ENCODE measurements around the gene TTYH3.

The TTYH3 gene

GRCh38 chr7:2646680-2647571 is 15.1 kb downstream of the TTYH3 start:
- no peaks in the 10 kb centered on the region for H3K27me3 ChIP-seq (ENCODE audit: low read depth, low read length)
- no peak overlapping the region for H3K4me3 ChIP-seq (ENCODE audit: low read depth in 1 of 2, low read length in 2 of 2)
- no peak overlapping the region for H3K27ac ChIP-seq (ENCODE audit: low read length)
- peaks cover 10 to 20% of the 10 kb centered on the region in 2 donors for H3K36me3 ChIP-seq (ENCODE audit: control insufficient read depth in 1 of 2, insufficient read depth in 2 of 2, low read length in 2 of 2)
- no peaks in the 10 kb centered on the region for H3K9me3 ChIP-seq (ENCODE audit: control insufficient read depth in 1 of 2, low read length in 2 of 2)
- peaks cover 0 to 15% of the 10 kb centered on the region in 2 donors for H3K4me1 ChIP-seq (ENCODE audit: control insufficient read depth in 1 of 2, insufficient read depth in 2 of 2, low read length in 2 of 2)

GRCh38 chr7:2647594-2648172 is 15.9 kb downstream of the TTYH3 start:
- Histone ChIP-seq H3K4me1 (ENCODE audit: control insufficient read depth in 1 of 2, insufficient read depth in 2 of 2, low read length in 2 of 2) (peaks cover 0 to 14% of the 10 kb centered on the region in 2 donors), H3K9me3 (ENCODE audit: control insufficient read depth in 1 of 2, low read length in 2 of 2) (no peaks in the 10 kb centered on the region), H3K36me3 (ENCODE audit: control insufficient read depth in 1 of 2, insufficient read depth in 2 of 2, low read length in 2 of 2) (peaks cover 10 to 21% of the 10 kb centered on the region in 2 donors), H3K27me3 (ENCODE audit: low read depth, low read length) (no peaks in the 10 kb centered on the region), H3K27ac (ENCODE audit: low read length) (no peak overlapping the region), H3K4me3 (ENCODE audit: low read depth in 1 of 2, low read length in 2 of 2) (no peak overlapping the region)

- no peaks in the 10 kb centered on the region for H3K9me3 ChIP-seq (ENCODE audit: control insufficient read depth in 1 of 2, low read length in 2 of 2)
- H3K4me3 ChIP-seq (ENCODE audit: low read depth in 1 of 2, low read length in 2 of 2) = no peak overlapping the region
- H3K4me1 ChIP-seq (ENCODE audit: control insufficient read depth in 1 of 2, insufficient read depth in 2 of 2, low read length in 2 of 2) = peaks cover 0 to 11% of the 10 kb centered on the region in 2 donors
- H3K27ac ChIP-seq (ENCODE audit: low read length) = no peak overlapping the region
- H3K27me3 ChIP-seq (ENCODE audit: low read depth, low read length) = no peaks in the 10 kb centered on the region
- peaks cover 10 to 21% of the 10 kb centered on the region in 2 donors for H3K36me3 ChIP-seq (ENCODE audit: control insufficient read depth in 1 of 2, insufficient read depth in 2 of 2, low read length in 2 of 2)
Observed at GRCh38 chr7:2649139-2649838, 17.5 kb downstream of the TTYH3 start.

GRCh38 chr7:2649991-2650390 is 18.2 kb downstream of the TTYH3 start:
- H3K4me1 ChIP-seq (ENCODE audit: control insufficient read depth in 1 of 2, insufficient read depth in 2 of 2, low read length in 2 of 2) = peaks cover 0 to 4% of the 10 kb centered on the region in 2 donors
- H3K27me3 ChIP-seq (ENCODE audit: low read depth, low read length) = no peaks in the 10 kb centered on the region
- no peak overlapping the region for H3K4me3 ChIP-seq (ENCODE audit: low read depth in 1 of 2, low read length in 2 of 2)
- H3K9me3 ChIP-seq (ENCODE audit: control insufficient read depth in 1 of 2, low read length in 2 of 2) = no peaks in the 10 kb centered on the region
- H3K27ac ChIP-seq (ENCODE audit: low read length) = no peak overlapping the region
- peaks cover 10 to 21% of the 10 kb centered on the region in 2 donors for H3K36me3 ChIP-seq (ENCODE audit: control insufficient read depth in 1 of 2, insufficient read depth in 2 of 2, low read length in 2 of 2)

GRCh38 chr7:2650451-2650850 is 18.7 kb downstream of the TTYH3 start:
- Histone ChIP-seq H3K36me3 (ENCODE audit: control insufficient read depth in 1 of 2, insufficient read depth in 2 of 2, low read length in 2 of 2) (peaks cover 11 to 21% of the 10 kb centered on the region in 2 donors), H3K9me3 (ENCODE audit: control insufficient read depth in 1 of 2, low read length in 2 of 2) (no peaks in the 10 kb centered on the region), H3K27ac (ENCODE audit: low read length) (no peak overlapping the region), H3K4me1 (ENCODE audit: control insufficient read depth in 1 of 2, insufficient read depth in 2 of 2, low read length in 2 of 2) (no peaks in the 10 kb centered on the region), H3K27me3 (ENCODE audit: low read depth, low read length) (no peaks in the 10 kb centered on the region), H3K4me3 (ENCODE audit: low read depth in 1 of 2, low read length in 2 of 2) (no peak overlapping the region)

GRCh38 chr7:2651336-2651735 is 19.6 kb downstream of the TTYH3 start:
- no peak overlapping the region for H3K27ac ChIP-seq (ENCODE audit: low read length)
- peaks cover 15 to 28% of the 10 kb centered on the region in 2 donors for H3K36me3 ChIP-seq (ENCODE audit: control insufficient read depth in 1 of 2, insufficient read depth in 2 of 2, low read length in 2 of 2)
- H3K27me3 ChIP-seq (ENCODE audit: low read depth, low read length) = no peaks in the 10 kb centered on the region

GRCh38 chr7:2651847-2652735 is 20.3 kb downstream of the TTYH3 start:
- no peak overlapping the region for H3K27ac ChIP-seq (ENCODE audit: low read length)
- no peak overlapping the region for H3K4me3 ChIP-seq (ENCODE audit: low read depth in 1 of 2, low read length in 2 of 2)
- H3K27me3 ChIP-seq (ENCODE audit: low read depth, low read length) = no peaks in the 10 kb centered on the region
- H3K36me3 ChIP-seq (ENCODE audit: control insufficient read depth in 1 of 2, insufficient read depth in 2 of 2, low read length in 2 of 2) = peaks cover 18 to 33% of the 10 kb centered on the region in 2 donors
- no peaks in the 10 kb centered on the region for H3K4me1 ChIP-seq (ENCODE audit: control insufficient read depth in 1 of 2, insufficient read depth in 2 of 2, low read length in 2 of 2)
- H3K9me3 ChIP-seq (ENCODE audit: control insufficient read depth in 1 of 2, low read length in 2 of 2) = no peaks in the 10 kb centered on the region

More at GRCh38 chr7:2651336-2651735, 19.6 kb downstream of the TTYH3 start:
- Histone ChIP-seq H3K9me3 (ENCODE audit: control insufficient read depth in 1 of 2, low read length in 2 of 2) (no peaks in the 10 kb centered on the region), H3K4me1 (ENCODE audit: control insufficient read depth in 1 of 2, insufficient read depth in 2 of 2, low read length in 2 of 2) (no peaks in the 10 kb centered on the region), H3K4me3 (ENCODE audit: low read depth in 1 of 2, low read length in 2 of 2) (no peak overlapping the region)

- H3K4me1 ChIP-seq (ENCODE audit: control insufficient read depth in 1 of 2, insufficient read depth in 2 of 2, low read length in 2 of 2) = no peaks in the 10 kb centered on the region
- no peak overlapping the region for H3K27ac ChIP-seq (ENCODE audit: low read length)
- H3K27me3 ChIP-seq (ENCODE audit: low read depth, low read length) = no peaks in the 10 kb centered on the region
- peaks cover 22 to 27% of the 10 kb centered on the region in 2 donors for H3K36me3 ChIP-seq (ENCODE audit: control insufficient read depth in 1 of 2, insufficient read depth in 2 of 2, low read length in 2 of 2)
- H3K4me3 ChIP-seq (ENCODE audit: low read depth in 1 of 2, low read length in 2 of 2) = no peak overlapping the region
- no peaks in the 10 kb centered on the region for H3K9me3 ChIP-seq (ENCODE audit: control insufficient read depth in 1 of 2, low read length in 2 of 2)
Observed at GRCh38 chr7:2652736-2653060, 20.9 kb downstream of the TTYH3 start.

GRCh38 chr7:2654059-2654458 is 22.3 kb downstream of the TTYH3 start:
- Histone ChIP-seq H3K36me3 (ENCODE audit: control insufficient read depth in 1 of 2, insufficient read depth in 2 of 2, low read length in 2 of 2) (peaks cover 14 to 28% of the 10 kb centered on the region in 2 donors), H3K27me3 (ENCODE audit: low read depth, low read length) (no peaks in the 10 kb centered on the region)

GRCh38 chr7:2655870-2656614 is 24.3 kb downstream of the TTYH3 start:
- H3K36me3 ChIP-seq (ENCODE audit: control insufficient read depth in 1 of 2, insufficient read depth in 2 of 2, low read length in 2 of 2) = peaks cover 14 to 40% of the 10 kb centered on the region in 2 donors
- no peak overlapping the region for H3K27ac ChIP-seq (ENCODE audit: low read length)
- no peaks in the 10 kb centered on the region for H3K4me1 ChIP-seq (ENCODE audit: control insufficient read depth in 1 of 2, insufficient read depth in 2 of 2, low read length in 2 of 2)
- no peaks in the 10 kb centered on the region for H3K27me3 ChIP-seq (ENCODE audit: low read depth, low read length)
- H3K9me3 ChIP-seq (ENCODE audit: control insufficient read depth in 1 of 2, low read length in 2 of 2) = no peaks in the 10 kb centered on the region
- H3K4me3 ChIP-seq (ENCODE audit: low read depth in 1 of 2, low read length in 2 of 2) = no peak overlapping the region

More at GRCh38 chr7:2654059-2654458, 22.3 kb downstream of the TTYH3 start:
- H3K27ac ChIP-seq (ENCODE audit: low read length) = no peak overlapping the region
- no peaks in the 10 kb centered on the region for H3K4me1 ChIP-seq (ENCODE audit: control insufficient read depth in 1 of 2, insufficient read depth in 2 of 2, low read length in 2 of 2)
- no peak overlapping the region for H3K4me3 ChIP-seq (ENCODE audit: low read depth in 1 of 2, low read length in 2 of 2)
- no peaks in the 10 kb centered on the region for H3K9me3 ChIP-seq (ENCODE audit: control insufficient read depth in 1 of 2, low read length in 2 of 2)
